Stomach (tissue), 9 donors: Measurements from ENCODE around the gene SH3PXD2A. TPM values are rescaled to one million over a fixed set of nuclear protein-coding genes. Genes with fewer than 3 reads are reported as not detected.

Experiments used
- DNase-seq, 2 donors: peaks; one replicate each; pipeline versions ENCODE4 v3.0.0 to v3.0.0-alpha.2; 2013 to 2019
- H3K27ac ChIP-seq, 5 donors: fragments of 200-600 bp in 4 of 5; sonication (generic) in 4 of 5; one replicate each; pipeline ENCODE4 v1.5.1; 2013 to 2019; ENCODE audit warnings: mild to moderate bottlenecking in 1 of 5, moderate library complexity in 1 of 5
- H3K27me3 ChIP-seq, 3 donors: fragments of 200-600 bp; sonication (generic); one replicate each; pipeline ENCODE4 v1.5.1; 2017 to 2019; ENCODE audit warnings: mixed run types in 1 of 3
- H3K36me3 ChIP-seq, 4 donors: fragments of 200-600 bp; sonication (generic); 1 replicate in 3 of 4; 2 replicates in 1 of 4; pipeline ENCODE4 v1.5.1; 2016 to 2019
- H3K4me1 ChIP-seq, 4 donors: fragments of 200-600 bp; sonication (generic); one replicate each; pipeline ENCODE4 v1.5.1; 2016 to 2019
- H3K4me3 ChIP-seq, 4 donors: fragments of 200-600 bp; sonication (generic) in 3 of 4; one replicate each; pipeline ENCODE4 v1.5.1; 2016 to 2019; ENCODE audit warnings: mild to moderate bottlenecking in 1 of 4
- H3K9me3 ChIP-seq, 4 donors: fragments of 200-600 bp; sonication (generic); one replicate each; pipeline ENCODE4 v1.5.1; 2016 to 2019
- EP300 ChIP-seq: sonication (generic); formaldehyde crosslinking; IDR thresholded peaks from one replicate; pipeline ENCODE4 v1.6.1; 2017; ENCODE audit warnings: antibody characterized with exemption
- POLR2A ChIP-seq, 4 donors: fragments of 450-650 bp; IDR thresholded peaks; one replicate each; pipeline ENCODE4 v1.6.1; 2016; ENCODE audit warnings: antibody characterized with exemption in 4 of 4, control low read depth in 2 of 4, mild to moderate bottlenecking in 1 of 4, moderate library complexity in 1 of 4
- POLR2AphosphoS5 ChIP-seq, 3 donors: sonication (generic); formaldehyde crosslinking; IDR thresholded peaks; one replicate each; pipeline ENCODE4 v1.6.1; 2016; ENCODE audit warnings: antibody characterized with exemption in 3 of 3
- WGBS, 5 donors: extraction: QIAGEN DNeasy Blood & Tissue Kit in 3 of 5; methylation state at CpG; one replicate each; pipeline versions ENCODE4 v1.1.5 to v1.1.7; 2013 to 2018; 5-methylcytosine and 5-hydroxymethylcytosine counted together
- intact Hi-C: fragments of 100-400 bp; cut with DNase I; formaldehyde crosslinking; loops from one replicate; pipeline ENCODE4 v1.15.1; 2023; ENCODE audit warnings: low total_unique reads
- polyA plus RNA-seq, 3 donors: library from polyadenylated mRNA; stranded (reverse); fragments of 200-250 nt; gene quantifications; one replicate each; pipeline ENCODE4 v1.2.3, GENCODE V29; 2013
- total RNA-seq, 5 donors: library from RNA; depleted of rRNA; stranded (reverse); fragments of >200 nt; gene quantifications; one replicate each; pipeline versions ENCODE4 v1.1.0 to v1.2.3, GENCODE V29; 2014 to 2016
- TF ChIP-seq, protein P1 (sequence below), 7 experiments: fragments of 450-650 bp in 4 of 7; fragments of 200-600 bp in 3 of 7; sonication (generic) in 3 of 7; IDR thresholded peaks; one replicate each; pipeline ENCODE4 v1.5.1; 2016 to 2019; ENCODE audit warnings: antibody characterized with exemption in 7 of 7, control low read depth in 2 of 7, mild to moderate bottlenecking in 1 of 7
- donor health status: healthy with polysubstance abuse.
- donor health status: Bipolar disorder and iron deficiency.
- donor health status: healthy.

Gene SH3PXD2A
- total and polyA plus RNA-seq, 8 donors = 12.8 to 51.6 (median 24.0) TPM

DNA sequence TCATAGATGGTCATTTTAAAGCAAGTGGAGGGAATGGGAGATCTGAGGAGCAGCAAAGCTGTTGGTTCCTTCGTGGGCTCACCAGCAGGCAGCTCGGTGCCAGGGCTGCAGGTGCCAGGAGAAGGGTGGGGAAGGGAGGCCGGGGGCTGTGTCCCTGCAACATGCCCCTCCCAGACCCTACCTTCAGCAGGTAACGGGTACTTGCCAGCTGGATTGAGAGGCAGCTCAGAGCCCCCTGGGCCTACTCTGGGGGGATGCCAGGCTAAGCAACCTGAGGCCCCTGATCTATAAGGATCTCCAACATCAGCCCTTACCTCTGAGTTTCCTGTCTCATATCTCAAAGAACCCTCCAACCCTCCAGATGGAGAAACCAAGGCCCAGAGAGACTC is 188.6 kb downstream of the SH3PXD2A start:
- intact Hi-C loops = no loop called here
- H3K36me3 ChIP-seq = no peaks in the 10 kb centered on the region
- DNase-seq = no peak
- H3K9me3 ChIP-seq = no peaks in the 10 kb centered on the region
- peaks cover 28 to 62% (median 55%) of the 10 kb centered on the region in 4 donors for H3K4me1 ChIP-seq
- WGBS, 5 donors = 89 to 94% (median 90%) methylated on average over 4 of the region's 4 CpGs
- no peaks in the 10 kb centered on the region for H3K27me3 ChIP-seq
- H3K4me3 ChIP-seq = no peak overlapping the region
- TF ChIP-seq POLR2A (IDR thresholded peaks at IDR 0.05) (no peak), POLR2AphosphoS5 (IDR thresholded peaks at IDR 0.05) (no peak), EP300 (no peak)
- peak overlapping the region in 3 of 5 donors; percentile 25 to 69 (median 69) for H3K27ac ChIP-seq

DNA sequence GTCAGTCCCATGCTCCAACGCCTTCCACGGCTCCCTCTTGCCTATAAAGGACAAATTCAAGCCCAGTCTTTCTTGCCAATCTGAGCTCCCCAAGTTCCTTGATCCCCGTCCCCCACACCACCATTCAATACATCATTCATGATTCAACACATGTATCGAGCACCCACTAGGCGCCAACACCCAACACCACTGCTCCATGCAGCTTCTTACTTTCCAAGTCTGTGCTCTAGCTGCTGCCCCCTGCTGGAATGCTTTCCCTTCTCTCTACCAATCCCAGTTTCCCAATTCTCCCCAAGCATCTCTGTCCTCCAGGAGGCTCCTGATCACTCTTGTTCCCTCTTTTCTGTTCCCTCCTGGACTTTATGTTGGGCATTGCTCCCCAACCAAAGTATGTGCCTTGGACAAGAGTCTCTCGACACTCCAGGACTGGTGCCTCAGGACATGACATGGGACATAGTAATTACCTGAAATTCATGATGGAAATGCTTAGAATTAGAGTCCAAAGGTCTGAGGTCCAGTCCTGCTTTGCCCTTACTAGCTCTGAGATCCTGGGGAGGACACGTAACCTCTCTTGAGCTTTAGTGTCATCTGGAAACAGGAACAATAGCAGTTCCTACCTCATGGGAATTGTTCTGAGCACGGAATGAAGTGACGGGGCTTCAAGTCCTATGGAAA is 189.2 kb downstream of the SH3PXD2A start:
- Histone ChIP-seq H3K4me3 (no peak overlapping the region), H3K27ac (peak overlapping the region in 2 of 5 donors; percentile 69), H3K9me3 (no peaks in the 10 kb centered on the region), H3K36me3 (no peaks in the 10 kb centered on the region), H3K27me3 (no peaks in the 10 kb centered on the region), H3K4me1 (peaks cover 33 to 68% (median 59%) of the 10 kb centered on the region in 4 donors)
- WGBS, 5 donors = 91 to 96% (median 94%) methylated on average over 9 of the region's 9 CpGs
- intact Hi-C loops = no loop called here
- DNase-seq = peak in 1 of 2 donors; percentile 30
- no peak for TF ChIP-seq EP300
- TF ChIP-seq POLR2AphosphoS5 (IDR thresholded peaks at IDR 0.05) = no peak
- no peak for TF ChIP-seq POLR2A (IDR thresholded peaks at IDR 0.05)
- TF ChIP-seq, protein P1, sequence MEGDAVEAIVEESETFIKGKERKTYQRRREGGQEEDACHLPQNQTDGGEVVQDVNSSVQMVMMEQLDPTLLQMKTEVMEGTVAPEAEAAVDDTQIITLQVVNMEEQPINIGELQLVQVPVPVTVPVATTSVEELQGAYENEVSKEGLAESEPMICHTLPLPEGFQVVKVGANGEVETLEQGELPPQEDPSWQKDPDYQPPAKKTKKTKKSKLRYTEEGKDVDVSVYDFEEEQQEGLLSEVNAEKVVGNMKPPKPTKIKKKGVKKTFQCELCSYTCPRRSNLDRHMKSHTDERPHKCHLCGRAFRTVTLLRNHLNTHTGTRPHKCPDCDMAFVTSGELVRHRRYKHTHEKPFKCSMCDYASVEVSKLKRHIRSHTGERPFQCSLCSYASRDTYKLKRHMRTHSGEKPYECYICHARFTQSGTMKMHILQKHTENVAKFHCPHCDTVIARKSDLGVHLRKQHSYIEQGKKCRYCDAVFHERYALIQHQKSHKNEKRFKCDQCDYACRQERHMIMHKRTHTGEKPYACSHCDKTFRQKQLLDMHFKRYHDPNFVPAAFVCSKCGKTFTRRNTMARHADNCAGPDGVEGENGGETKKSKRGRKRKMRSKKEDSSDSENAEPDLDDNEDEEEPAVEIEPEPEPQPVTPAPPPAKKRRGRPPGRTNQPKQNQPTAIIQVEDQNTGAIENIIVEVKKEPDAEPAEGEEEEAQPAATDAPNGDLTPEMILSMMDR (IDR thresholded peaks at IDR 0.05) = no peak

DNA sequence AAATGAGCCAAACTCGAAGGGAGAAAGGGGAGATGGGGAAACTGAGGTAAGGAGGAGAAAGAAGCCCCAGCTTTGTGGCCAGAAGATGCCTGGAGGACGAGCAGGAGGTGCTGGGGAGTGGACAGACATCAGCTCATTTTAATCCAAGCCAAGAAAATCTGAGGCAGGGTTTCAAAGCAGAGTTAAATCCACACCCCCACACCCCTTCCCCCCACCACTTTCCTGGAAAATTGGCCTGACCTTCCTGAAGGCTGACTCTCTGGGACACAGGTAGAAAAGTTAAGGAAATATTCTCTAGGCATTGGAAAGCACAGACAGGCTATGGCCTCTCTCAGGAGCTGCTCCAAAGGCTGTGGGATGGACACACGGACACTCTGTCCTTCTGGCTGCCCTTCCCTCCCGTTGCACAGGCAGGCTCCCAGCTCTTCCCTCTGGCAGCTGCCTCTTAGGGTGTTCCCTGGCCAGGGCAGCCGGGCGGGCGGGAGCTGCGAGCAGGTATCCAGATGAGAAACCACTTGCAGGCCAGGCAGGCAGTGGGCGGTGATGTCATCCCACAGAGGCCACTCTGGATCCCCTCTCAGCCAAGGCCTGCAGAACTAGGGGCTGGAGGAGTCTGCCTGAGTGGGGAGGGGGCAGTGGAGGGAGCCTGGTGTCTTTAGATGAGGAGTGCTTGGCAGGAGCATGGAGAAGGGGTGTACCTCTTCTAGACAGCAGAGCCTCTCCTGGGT is 190.1 kb downstream of the SH3PXD2A start:
- TF ChIP-seq EP300 = no peak
- no peak for TF ChIP-seq POLR2AphosphoS5 (IDR thresholded peaks at IDR 0.05)
- no peak for TF ChIP-seq POLR2A (IDR thresholded peaks at IDR 0.05)
- TF ChIP-seq, protein P1 (IDR thresholded peaks at IDR 0.05) = no peak
- Histone ChIP-seq H3K27ac (peak overlapping the region in 1 of 5 donors; percentile 69), H3K4me3 (no peak overlapping the region), H3K9me3 (no peaks in the 10 kb centered on the region), H3K36me3 (no peaks in the 10 kb centered on the region), H3K27me3 (no peaks in the 10 kb centered on the region), H3K4me1 (peaks cover 42 to 74% (median 66%) of the 10 kb centered on the region in 4 donors)
- peak in 1 of 2 donors; percentile 54 for DNase-seq
- intact Hi-C loops = no loop called here
- WGBS, 5 donors = 72 to 85% (median 76%) methylated on average over 9 of the region's 9 CpGs

DNA sequence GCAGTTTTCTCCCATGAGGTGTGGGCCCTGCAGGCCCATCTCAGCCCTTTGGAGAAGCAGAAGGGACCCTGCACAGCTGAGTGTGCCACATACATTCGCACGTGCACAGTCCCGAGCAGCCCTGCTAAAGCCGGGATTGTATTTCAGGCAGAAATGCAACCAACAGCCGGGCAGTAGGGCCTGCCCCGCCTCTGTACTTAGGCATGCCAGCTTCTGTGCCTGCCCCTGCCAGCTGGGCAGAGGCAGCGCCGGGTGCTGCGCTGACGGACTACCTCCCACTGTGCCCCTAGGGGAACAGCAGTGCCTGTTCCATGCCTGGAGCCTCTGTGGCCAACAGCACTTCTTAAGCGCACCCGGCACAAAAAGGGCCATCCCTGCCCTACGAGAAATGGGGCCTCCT is 191.6 kb downstream of the SH3PXD2A start:
- H3K9me3 ChIP-seq = no peaks in the 10 kb centered on the region
- intact Hi-C loops = no loop called here
- 26 to 76% (median 40%) methylated on average over 10 to 13 of the region's 13 CpGs for WGBS, 5 donors
- H3K27me3 ChIP-seq = no peaks in the 10 kb centered on the region
- no peak overlapping the region for H3K4me3 ChIP-seq
- TF ChIP-seq, protein P1 (IDR thresholded peaks at IDR 0.05) = no peak
- TF ChIP-seq POLR2A (IDR thresholded peaks at IDR 0.05) = no peak
- peak in 2 of 3 donors; percentile 33 to 69 for TF ChIP-seq POLR2AphosphoS5 (IDR thresholded peaks at IDR 0.05)
- no peak for TF ChIP-seq EP300
- peak; percentile 70 to 71 for DNase-seq
- peak overlapping the region in 3 of 5 donors; percentile 9 to 69 (median 32) for H3K27ac ChIP-seq
- peaks cover 48 to 79% (median 72%) of the 10 kb centered on the region in 4 donors for H3K4me1 ChIP-seq
- H3K36me3 ChIP-seq = peaks cover 0 to 6% (median 1%) of the 10 kb centered on the region in 4 donors
